Skin epidermis (tissue), 12 donors: Measurements from ENCODE around the gene RPS19.
"Not testable (repeated sequence)": the region's sequence is repeated elsewhere in the genome, so short reads cannot be mapped to it uniquely, and the experiment has no call there.

ENCODE experiments used
- H3K27ac ChIP-seq, 21 experiments: fragments of 200-600 bp; sonication (generic) in 11 of 21; one replicate each; pipeline ENCODE4 v1.5.0; 2020; ENCODE audit warnings: mild to moderate bottlenecking in 3 of 21, inconsistent platforms in 2 of 21, moderate library complexity in 2 of 21
- H3K4me3 ChIP-seq, 7 experiments: fragments of 200-600 bp; sonication (generic) in 2 of 7; one replicate each; pipeline ENCODE4 v1.5.0; 2020; ENCODE audit warnings: inconsistent platforms in 2 of 7, mild to moderate bottlenecking in 2 of 7, moderate library complexity in 1 of 7

RPS19 gene

DNA sequence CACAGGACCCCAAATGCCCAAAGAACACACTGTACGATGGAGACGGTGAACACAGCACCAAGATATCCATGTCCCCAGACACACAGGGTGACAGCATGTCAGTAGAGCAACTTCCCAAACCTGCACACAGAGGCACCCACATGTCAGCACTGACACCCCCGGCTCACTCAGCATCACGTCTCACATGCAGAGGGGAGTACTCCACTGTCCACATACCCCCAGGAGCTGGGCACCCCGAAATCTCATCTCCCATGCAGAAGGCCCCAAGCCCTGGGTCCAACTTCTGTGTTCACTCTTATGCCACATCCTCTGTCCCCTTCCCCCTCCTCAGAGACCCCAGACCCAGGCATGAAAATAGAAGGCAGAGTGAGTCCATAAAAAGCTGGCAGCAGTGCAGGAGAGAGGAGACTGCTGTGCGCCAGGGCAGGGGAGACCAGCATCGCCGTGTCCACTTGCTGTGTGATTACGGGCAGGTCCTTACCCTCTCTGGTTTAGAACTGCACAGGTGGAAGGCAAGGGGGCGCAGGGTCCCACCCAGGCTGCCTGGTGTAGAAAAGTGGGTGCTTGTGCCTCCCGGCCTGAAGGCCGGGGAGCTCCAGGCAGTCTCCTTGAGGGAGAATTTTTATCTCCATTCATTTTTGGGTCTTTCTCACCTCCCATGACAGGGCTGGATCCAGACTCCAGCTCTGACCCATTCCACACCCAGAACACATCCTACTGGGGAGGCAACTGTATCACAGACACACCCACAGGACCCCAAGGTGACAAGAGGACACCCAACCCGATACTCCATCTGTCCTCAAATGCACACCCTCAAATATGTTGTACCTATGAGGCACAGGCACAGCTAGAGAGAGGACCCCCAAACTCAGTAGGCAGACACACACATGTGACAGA is 51.2 kb downstream of the RPS19 start:
- peak overlapping the region in 1 of 7 experiments; percentile 15 for H3K4me3 ChIP-seq
- H3K27ac ChIP-seq = no peak overlapping the region

DNA sequence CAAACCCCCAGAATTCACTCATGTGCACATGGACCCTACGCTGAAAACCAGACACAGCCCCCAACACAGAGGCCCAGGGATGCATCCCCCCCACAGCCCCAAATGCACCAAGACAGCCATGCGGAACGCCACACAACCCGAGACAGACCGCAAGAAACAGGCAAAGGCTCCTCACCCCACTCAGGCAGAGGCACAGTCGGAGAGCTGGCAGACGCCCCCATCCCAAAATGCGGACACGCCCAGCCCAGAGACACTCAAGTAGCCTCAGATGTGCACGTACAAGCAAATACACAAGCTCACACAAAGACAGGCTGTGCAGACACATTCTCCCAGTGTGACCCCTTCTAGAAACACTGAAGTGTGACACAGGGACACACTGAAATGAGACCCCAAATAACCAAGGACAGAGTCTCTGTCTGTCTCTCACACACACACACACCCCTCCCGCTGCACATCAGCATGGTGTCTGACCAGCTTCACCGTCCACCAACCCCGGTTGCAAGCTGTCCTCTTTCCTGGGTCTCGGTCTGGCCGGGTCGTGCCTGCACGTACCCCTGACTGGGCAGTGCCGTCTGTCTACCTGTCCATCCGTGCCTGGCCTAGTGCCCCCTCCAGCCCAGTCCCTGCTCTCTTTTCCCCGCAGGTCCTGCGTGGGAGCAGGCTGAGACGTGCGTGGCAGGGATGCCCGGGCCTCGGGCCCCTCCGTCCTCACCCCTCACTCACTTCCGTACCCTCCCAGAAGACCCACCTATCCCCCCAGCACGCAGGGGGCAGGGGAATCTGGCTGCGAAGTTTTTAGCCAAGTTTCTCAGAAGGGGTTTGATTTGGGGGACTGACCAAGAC is 52.1 kb downstream of the RPS19 start:
- H3K27ac ChIP-seq = no peak overlapping the region
- peak overlapping the region in 1 of 7 experiments; percentile 7 for H3K4me3 ChIP-seq

DNA sequence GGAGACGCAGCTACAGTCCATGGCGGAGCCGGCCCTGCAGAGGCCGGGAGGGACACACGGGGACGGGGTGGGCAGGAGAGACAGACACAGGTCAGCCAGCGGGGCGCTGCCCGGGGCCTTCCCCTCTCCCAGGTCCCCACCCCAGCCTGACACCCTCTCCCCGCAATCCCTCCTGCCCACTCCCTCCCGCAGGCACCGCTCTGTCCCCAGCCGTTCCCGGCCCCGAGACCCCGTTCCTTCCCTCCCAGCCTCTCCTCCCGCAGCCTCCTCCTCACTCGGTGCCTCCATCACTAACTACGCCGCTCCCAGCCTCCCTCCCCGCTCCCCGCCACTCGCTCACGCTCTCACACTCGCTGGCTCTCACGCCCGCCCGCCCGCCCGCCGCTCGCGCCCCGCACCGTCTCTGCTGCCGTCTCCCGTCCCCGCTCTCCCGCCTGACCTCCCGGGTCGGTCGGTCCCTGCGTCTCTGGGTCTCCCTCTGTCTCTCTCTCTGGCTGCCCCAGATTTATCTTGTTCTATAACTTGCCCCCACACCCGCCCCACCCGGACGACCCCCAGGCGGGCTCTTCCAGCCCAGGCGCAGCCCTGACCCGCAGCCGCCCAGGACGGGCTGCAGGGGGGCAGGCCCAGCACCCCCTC is 53.0 kb downstream of the RPS19 start:
- Histone ChIP-seq H3K27ac (no peak overlapping the region), H3K4me3 (no peak overlapping the region)

DNA sequence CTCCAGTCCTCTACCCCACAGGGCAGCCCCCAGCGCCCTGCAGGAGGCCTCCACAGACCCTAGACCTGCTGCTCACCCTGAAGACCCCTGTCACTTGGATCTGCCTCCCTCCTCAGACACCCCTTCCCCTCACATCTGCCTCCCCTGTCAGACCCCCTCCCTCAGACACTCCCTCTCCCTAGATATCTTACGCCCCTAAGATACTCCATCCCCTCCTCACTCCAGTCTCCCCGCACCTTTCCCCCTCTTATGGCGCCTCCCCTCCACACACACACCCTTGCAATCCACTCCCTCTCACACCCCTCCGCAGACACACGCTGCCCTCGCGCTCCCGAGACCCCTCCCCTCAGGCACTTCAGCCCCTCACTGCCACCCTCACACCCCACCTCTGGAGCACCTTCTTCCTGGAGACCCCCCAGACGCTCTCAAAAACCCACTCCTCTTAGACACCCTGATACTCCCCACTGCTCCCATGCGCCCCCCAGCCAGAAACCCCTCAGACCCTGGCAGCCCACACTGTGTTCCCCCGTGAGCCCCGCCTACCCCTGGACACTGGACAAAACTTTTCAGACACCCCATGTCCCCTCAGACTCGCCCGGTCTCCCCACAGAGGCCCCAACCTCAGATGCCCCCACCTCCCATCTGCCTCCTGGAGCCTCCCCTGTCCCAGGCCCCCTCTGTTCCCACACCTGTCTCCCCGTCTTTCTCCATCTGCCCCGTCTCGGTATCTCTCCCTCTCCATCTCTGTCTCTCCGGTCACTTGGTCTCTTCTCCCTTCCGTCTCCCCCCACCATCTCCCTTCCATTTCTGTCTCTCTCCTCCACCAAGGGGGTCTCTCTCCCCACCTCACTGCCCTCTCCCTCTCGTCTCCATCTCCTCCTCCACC is 53.7 kb downstream of the RPS19 start:
- Histone ChIP-seq H3K4me3 (no peak overlapping the region), H3K27ac (no peak overlapping the region)

DNA sequence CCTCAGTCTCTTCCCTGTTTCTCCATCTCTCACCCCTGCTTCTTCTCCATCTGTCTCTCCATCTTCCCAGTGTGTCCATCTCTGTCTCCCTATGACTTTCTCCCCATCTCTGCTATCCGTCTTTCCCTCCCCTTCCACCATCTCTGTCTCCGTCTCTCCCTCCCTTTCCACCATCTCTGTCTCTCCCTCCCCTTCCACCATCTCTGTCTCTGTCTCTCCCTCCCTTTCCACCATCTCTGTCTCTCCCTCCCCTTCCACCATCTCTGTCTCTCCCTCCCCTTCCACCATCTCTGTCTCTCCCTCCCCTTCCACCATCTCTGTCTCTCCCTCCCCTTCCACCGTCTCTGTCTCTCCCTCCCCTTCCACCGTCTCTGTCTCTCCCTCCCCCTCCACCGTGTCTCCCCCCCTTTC is 54.4 kb downstream of the RPS19 start:
- not testable (repeated sequence) for H3K27ac ChIP-seq, H3K4me3 ChIP-seq

DNA sequence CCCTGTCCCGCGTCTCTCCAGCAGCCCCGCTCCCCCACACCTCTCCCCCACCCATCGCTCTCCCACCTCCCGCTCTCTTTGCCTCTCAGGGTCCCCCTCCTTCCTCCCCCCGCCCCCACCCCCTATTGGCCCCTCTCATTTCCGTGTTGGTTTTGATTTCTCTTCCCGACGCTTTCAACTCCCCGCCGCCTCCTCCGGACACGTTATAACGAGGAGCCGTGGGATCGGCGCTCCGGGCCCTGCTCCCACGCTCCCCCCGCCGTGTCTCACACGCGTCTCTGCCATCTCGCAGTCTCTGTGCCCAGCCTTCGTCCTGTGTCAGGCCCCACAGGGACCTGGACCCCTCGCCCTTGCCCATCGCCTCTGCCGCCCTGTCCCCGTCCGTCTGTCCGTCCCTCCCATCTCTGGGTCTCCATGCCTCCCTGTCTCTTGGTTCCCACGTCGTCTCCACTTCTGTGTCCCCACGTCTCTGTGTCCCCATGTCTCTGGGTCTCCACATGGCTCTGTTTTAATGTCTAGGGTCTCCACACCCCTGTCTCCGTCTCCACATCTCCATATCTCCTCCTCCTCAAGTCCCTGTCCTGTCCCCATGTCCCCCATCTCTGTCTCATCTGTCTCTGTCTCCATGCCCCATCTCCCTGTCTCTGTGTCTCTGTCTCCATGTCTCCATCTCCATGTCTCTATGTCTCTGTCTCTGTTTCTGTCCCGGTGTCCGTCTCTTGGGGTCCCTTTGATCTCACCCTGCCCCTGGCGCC is 55.1 kb downstream of the RPS19 start:
- Histone ChIP-seq H3K4me3 (no peak overlapping the region), H3K27ac (no peak overlapping the region)

DNA sequence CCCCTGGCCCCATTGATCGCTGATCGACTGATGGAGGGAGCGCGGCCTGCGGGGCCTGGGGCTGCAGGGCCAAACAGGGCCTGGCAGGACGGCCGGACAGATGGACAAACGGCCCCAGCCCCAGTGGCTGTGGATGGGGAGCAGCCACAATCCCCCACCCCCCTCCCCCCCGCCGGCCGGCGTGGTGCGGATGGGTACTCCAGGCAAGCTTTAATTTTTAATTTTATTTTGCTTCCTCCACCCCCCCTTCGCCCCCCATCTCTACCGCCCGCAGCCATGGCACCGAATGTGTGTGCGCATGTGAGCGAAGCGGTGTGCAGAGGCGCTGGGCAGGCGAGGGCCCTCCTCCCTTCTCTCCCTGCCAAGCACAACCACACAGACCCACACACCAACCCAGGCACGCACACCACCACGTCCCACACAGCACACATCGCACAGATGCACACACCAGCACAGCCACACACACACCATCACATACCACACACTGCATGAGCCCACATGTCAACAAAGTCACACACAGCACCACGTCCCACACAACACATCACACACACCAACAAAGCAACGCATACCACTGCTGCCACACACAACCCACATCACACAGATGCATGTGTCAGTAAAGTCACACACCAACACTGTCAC is 55.8 kb downstream of the RPS19 start:
- no peak overlapping the region for H3K27ac ChIP-seq

DNA sequence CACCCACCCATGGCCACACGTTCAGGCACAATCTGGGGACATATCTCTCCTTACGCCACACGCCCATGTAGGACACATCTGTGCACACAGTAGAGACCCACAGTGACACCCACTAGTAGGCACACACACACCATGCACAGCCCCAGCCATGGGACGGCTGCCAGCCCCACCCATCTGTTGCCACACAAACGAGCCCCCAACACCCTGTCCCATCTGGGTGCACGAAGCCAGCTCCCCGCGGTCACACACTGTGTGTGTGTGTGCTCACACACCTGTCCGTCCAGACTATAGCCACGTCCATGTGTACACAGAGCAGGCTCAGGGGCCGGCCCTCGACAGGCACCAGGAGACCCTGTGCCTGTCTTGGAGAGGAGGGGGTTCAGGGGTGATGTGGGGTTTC is 57.6 kb downstream of the RPS19 start:
- H3K4me3 ChIP-seq = no peak overlapping the region
- H3K27ac ChIP-seq = no peak overlapping the region

More for the DNA sequence above, 55.8 kb downstream of the RPS19 start:
- no peak overlapping the region for H3K4me3 ChIP-seq

DNA sequence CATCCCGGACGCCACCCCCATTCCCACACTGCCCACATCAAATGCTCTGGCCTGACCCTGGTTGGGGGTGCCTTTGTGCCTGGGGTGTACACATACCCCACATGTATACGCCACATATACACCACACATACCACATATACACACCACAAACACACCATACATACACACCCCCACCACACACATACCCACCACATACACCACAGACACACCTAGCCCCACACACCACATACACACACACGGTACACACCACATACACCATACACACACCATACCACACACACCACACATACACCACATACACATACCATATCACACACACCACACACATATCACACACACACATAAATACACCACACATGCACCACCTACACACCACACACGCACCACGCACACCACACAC is 58.0 kb downstream of the RPS19 start:
- Histone ChIP-seq H3K4me3 (no peak overlapping the region), H3K27ac (no peak overlapping the region)

DNA sequence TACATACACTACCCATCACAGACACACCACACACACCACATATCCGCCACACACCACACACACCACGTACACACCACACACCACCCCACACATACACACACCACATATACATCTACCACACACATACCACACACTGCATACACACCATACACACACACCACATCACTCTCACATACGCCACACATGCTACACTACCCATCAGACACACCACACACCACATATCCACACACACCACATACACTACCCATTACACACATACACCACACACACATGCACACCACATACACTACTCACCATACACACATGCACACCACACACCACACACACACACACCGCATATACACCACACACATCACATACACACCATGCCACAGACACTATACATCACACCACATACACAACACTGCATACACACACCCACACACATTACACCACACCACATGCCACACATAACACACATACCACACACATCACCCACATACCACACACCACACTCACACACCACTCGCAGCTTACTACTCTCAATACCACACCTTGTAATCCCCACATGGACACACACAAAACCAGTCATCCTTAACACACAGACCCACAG is 58.7 kb downstream of the RPS19 start:
- H3K27ac ChIP-seq = no peak overlapping the region
- H3K4me3 ChIP-seq = no peak overlapping the region

DNA sequence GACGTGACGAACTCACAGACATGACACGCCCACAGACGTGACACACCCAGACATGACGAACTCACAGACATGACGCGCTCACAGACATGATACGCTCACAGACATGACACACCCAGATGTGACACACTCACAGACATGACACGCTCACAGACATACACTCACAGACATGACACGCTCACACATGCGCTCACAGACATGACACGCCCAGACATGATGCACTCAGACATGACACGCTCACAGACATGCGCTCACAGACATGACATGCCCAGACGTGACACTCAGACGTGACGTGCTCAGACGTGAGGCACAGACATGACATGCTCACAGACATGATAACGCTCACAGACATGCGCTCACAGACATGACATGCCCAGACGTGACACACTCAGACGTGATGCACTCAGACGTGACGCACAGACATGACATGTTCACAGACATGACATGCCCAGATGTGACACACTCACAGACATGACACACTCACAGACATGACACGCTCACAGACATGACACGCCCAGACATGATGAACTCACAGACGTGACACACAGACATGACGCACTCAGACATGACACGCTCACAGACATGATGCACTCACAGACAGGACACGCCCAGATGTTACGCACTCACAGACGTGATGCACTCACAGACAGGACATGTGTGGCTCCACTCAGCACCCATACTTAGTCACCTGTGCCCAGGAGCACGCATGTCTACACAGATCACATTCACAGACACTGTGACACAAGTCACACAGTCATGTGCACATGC is 60.1 kb downstream of the RPS19 start:
- no peak overlapping the region for H3K4me3 ChIP-seq
- no peak overlapping the region for H3K27ac ChIP-seq

DNA sequence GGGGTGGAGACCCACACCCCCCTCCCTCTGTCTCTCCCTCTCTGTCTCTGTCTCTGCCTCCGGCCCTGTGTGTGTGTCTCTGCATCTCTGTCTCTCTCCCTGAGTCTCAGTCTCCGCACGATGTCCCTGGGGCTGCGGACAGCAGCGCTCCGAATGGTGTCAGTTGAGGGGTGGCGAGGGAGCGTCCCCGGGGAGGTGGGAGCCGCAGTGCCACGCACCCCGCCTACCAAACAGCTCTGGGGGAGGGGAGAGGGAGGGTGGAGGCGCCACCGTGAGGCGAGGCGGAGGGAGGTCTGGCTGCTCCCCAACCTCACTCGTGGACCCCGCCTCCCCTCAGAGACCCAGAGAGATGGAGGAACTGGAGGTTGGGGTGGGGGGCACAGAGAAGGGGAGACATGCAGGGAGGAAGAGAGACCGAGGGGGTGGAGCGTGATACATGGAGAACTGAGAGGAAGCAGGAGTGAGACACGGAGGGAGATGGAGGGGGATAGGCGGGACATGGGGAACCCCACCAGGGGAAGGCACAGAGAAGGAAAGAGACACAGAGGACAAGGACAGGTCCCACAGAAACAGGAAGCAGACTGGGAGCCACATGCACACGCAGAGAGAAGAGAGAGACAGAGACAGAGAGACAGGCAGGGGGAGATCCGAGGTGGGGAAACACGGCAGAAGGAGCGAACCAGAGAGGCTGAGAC is 61.0 kb downstream of the RPS19 start:
- no peak overlapping the region for H3K27ac ChIP-seq
- no peak overlapping the region for H3K4me3 ChIP-seq

DNA sequence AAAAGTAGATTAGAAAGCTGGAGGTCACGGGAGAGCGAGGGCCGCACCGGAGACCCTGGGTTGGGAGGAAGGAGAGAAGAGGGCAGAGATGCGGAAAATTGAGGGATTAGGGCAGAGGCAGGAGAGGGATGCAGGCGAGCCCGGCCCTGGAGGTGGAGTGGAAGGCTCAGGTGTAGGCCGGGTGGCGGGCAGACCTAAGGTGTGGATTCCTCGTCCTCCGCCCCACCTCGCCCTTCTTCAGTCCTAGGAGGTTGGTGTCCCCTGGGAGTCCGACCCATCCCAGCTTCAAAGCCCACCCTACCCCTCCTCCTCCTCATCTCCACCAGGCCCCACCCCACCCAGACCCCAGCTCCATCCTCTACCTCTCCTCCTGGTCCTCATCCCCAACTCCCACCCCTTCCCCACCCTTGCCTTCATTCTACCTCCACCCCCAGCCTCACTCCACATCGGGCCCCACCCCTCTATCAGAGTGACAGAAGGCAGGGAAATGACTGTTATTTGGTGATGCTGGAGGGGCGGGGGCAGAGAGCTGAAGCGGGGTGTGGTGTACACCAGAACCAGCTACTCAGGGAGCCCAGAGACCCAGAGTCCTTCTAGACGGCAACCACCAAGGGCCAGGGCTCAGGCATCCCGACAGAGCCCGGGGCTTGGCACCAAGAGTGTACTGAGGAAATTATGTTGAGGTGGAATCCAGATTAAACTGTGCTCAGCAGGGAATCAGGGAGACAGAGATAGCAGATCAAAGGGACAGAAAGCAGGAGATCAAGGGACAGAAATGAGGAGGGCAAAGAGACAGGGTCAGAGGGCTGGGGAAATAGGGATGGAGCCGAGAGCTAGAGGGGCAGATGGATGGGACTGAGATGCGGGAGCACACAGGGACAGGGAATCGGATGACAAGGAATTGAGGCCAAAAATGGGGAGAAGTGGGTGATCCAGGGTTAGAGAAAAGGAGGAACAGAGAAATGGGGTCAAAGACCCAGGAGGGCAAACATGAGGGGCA is 61.8 kb downstream of the RPS19 start:
- Histone ChIP-seq H3K4me3 (no peak overlapping the region), H3K27ac (no peak overlapping the region)
